ENCODE results near the gene CNTNAP5. TPM values are rescaled to one million over a fixed set of nuclear protein-coding genes. Genes with fewer than 3 reads are reported as not detected.

CNTNAP5 gene
- total and polyA plus RNA-seq, 2 donors from 2014 or later, result 0.50 TPM; not detected in 1

DNA sequence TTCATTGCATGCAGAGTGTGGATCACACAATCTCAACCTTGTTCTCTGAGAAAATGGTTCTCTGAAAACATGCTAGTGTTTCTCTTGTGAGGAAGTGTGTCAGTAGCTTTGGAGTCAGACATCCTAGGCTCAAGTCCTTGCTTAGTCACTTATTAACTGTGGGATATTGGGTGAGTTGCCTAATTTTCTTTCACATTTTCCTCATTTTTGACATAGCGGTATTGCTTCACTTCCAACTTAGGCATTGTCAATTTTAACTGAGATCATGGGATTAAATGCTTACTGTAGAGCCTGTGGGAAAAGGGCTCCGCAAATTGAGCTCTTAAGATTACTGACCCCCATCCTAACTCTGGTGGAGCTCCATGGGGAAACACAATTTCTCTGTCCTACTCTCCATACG, 622.2 kb downstream of the CNTNAP5 start:
- peak overlapping the region in 1 of 3 donors; percentile 23 for H3K4me3 ChIP-seq (ENCODE audit: low read length in 3 of 3)
- no peaks in the 10 kb centered on the region for H3K9me3 ChIP-seq (ENCODE audit: control insufficient read depth in 2 of 3, insufficient read depth in 1 of 3, low read length in 3 of 3)
- no peak for DNase-seq
- no peak overlapping the region for H3K9ac ChIP-seq (ENCODE audit: low read length in 3 of 3)
- TF ChIP-seq, protein P1, sequence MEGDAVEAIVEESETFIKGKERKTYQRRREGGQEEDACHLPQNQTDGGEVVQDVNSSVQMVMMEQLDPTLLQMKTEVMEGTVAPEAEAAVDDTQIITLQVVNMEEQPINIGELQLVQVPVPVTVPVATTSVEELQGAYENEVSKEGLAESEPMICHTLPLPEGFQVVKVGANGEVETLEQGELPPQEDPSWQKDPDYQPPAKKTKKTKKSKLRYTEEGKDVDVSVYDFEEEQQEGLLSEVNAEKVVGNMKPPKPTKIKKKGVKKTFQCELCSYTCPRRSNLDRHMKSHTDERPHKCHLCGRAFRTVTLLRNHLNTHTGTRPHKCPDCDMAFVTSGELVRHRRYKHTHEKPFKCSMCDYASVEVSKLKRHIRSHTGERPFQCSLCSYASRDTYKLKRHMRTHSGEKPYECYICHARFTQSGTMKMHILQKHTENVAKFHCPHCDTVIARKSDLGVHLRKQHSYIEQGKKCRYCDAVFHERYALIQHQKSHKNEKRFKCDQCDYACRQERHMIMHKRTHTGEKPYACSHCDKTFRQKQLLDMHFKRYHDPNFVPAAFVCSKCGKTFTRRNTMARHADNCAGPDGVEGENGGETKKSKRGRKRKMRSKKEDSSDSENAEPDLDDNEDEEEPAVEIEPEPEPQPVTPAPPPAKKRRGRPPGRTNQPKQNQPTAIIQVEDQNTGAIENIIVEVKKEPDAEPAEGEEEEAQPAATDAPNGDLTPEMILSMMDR (IDR thresholded peaks at IDR 0.05; ENCODE audit: borderline replicate concordance, extremely low read depth, insufficient read depth), result no peak
- H3K4me1 ChIP-seq (ENCODE audit: control insufficient read depth in 2 of 3, insufficient read depth in 2 of 3, low read depth in 1 of 3, low read length in 3 of 3), result peaks cover 0 to 4% (median 0%) of the 10 kb centered on the region in 3 donors
- H3K36me3 ChIP-seq (ENCODE audit: control insufficient read depth in 2 of 3, insufficient read depth in 3 of 3, low read length in 3 of 3), result no peaks in the 10 kb centered on the region
- H3K27ac ChIP-seq (ENCODE audit: low read depth in 2 of 2, low read length in 2 of 2), result no peak overlapping the region
- no peak for FAIRE-seq
- intact Hi-C loops (cut with DNase I), result no loop called here
- H3K27me3 ChIP-seq (ENCODE audit: control insufficient read depth, insufficient read depth, low read length), result no peaks in the 10 kb centered on the region

DNA sequence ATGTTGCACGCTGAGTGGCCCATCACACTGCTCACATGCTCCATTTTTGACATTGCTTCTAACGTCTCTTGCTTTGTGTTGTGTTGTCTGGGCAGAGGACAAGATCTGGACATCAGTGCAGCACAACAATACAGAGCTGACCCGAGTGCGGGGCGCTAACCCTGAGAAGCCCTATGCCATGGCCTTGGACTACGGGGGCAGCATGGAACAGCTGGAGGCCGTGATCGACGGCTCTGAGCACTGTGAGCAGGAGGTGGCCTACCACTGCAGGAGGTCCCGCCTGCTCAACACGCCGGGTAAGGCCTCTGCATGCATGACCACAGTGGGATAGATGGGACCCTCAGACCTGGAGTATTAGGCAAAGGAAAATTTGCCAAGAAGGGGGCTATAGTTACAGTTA, 622.6 kb downstream of the CNTNAP5 start:
- intact Hi-C loops (cut with DNase I), result no loop called here
- H3K4me3 ChIP-seq (ENCODE audit: low read length in 3 of 3), result peak overlapping the region in 1 of 3 donors; percentile 23
- H3K27ac ChIP-seq (ENCODE audit: low read depth in 2 of 2, low read length in 2 of 2), result no peak overlapping the region
- no peaks in the 10 kb centered on the region for H3K36me3 ChIP-seq (ENCODE audit: control insufficient read depth in 2 of 3, insufficient read depth in 3 of 3, low read length in 3 of 3)
- TF ChIP-seq, protein P1 (IDR thresholded peaks at IDR 0.05; ENCODE audit: borderline replicate concordance, extremely low read depth, insufficient read depth), result no peak
- FAIRE-seq (no peak), DNase-seq (no peak)
- peaks cover 0 to 4% (median 0%) of the 10 kb centered on the region in 3 donors for H3K4me1 ChIP-seq (ENCODE audit: control insufficient read depth in 2 of 3, insufficient read depth in 2 of 3, low read depth in 1 of 3, low read length in 3 of 3)
- no peaks in the 10 kb centered on the region for H3K9me3 ChIP-seq (ENCODE audit: control insufficient read depth in 2 of 3, insufficient read depth in 1 of 3, low read length in 3 of 3)
- H3K9ac ChIP-seq (ENCODE audit: low read length in 3 of 3), result no peak overlapping the region
- H3K27me3 ChIP-seq (ENCODE audit: control insufficient read depth, insufficient read depth, low read length), result no peaks in the 10 kb centered on the region

- intact Hi-C loops (cut with DNase I), result no loop called here
- Histone ChIP-seq H3K9me3 (ENCODE audit: control insufficient read depth in 2 of 3, insufficient read depth in 1 of 3, low read length in 3 of 3) (no peaks in the 10 kb centered on the region), H3K27ac (ENCODE audit: low read depth in 2 of 2, low read length in 2 of 2) (no peak overlapping the region), H3K9ac (ENCODE audit: low read length in 3 of 3) (no peak overlapping the region), H3K4me1 (ENCODE audit: control insufficient read depth in 2 of 3, insufficient read depth in 2 of 3, low read depth in 1 of 3, low read length in 3 of 3) (peaks cover 0 to 4% (median 0%) of the 10 kb centered on the region in 3 donors), H3K36me3 (ENCODE audit: control insufficient read depth in 2 of 3, insufficient read depth in 3 of 3, low read length in 3 of 3) (no peaks in the 10 kb centered on the region), H3K27me3 (ENCODE audit: control insufficient read depth, insufficient read depth, low read length) (no peaks in the 10 kb centered on the region), H3K4me3 (ENCODE audit: low read length in 3 of 3) (no peak overlapping the region)
- TF ChIP-seq, protein P1 (IDR thresholded peaks at IDR 0.05; ENCODE audit: borderline replicate concordance, extremely low read depth, insufficient read depth), result no peak
- FAIRE-seq (no peak), DNase-seq (peak in 2 of 5 donors; percentile 19 to 31)
These were observed 623.9 kb downstream of the CNTNAP5 start for GRCh38 chr2:124649001-124649400.

DNA sequence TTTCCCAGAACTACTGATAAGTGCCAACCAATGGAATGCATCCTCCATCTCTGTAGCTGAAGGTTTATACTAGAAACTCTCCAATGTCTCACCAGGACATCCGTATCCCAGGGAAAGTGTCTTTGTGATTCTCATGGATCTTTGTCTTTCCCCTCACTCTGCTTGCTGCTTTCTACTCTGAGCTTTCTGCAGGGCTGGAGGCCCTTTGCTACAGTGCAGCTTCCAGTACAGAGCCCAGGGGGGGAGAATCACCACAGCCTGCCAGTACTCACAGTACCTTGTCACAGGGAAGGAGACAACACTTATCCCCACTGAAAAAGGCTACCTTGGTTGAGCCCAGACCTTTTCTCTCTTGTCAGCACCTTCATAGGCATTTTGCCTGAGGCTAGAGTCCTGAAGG, 627.0 kb downstream of the CNTNAP5 start:
- intact Hi-C loops (cut with DNase I), result no loop called here
- FAIRE-seq, result no peak
- DNase-seq, result no peak
- H3K36me3 ChIP-seq (ENCODE audit: control insufficient read depth in 2 of 3, insufficient read depth in 3 of 3, low read length in 3 of 3), result no peaks in the 10 kb centered on the region
- no peak overlapping the region for H3K27ac ChIP-seq (ENCODE audit: low read depth in 2 of 2, low read length in 2 of 2)
- TF ChIP-seq, protein P1 (IDR thresholded peaks at IDR 0.05; ENCODE audit: borderline replicate concordance, extremely low read depth, insufficient read depth), result no peak
- peaks cover 0 to 4% (median 0%) of the 10 kb centered on the region in 3 donors for H3K4me1 ChIP-seq (ENCODE audit: control insufficient read depth in 2 of 3, insufficient read depth in 2 of 3, low read depth in 1 of 3, low read length in 3 of 3)
- no peaks in the 10 kb centered on the region for H3K9me3 ChIP-seq (ENCODE audit: control insufficient read depth in 2 of 3, insufficient read depth in 1 of 3, low read length in 3 of 3)
- no peak overlapping the region for H3K4me3 ChIP-seq (ENCODE audit: low read length in 3 of 3)
- no peak overlapping the region for H3K9ac ChIP-seq (ENCODE audit: low read length in 3 of 3)
- H3K27me3 ChIP-seq (ENCODE audit: control insufficient read depth, insufficient read depth, low read length), result no peaks in the 10 kb centered on the region
